HG03439 (cell line): ENCODE measurements around the gene RASGRP2.

Experiments used
- ATAC-seq: cut with Tn5 transposase; IDR thresholded peaks from one replicate; pipeline ENCODE4 v1.9.1; 2021; ENCODE audit warnings: mild to moderate bottlenecking, moderate library complexity; ENCODE audit not compliant: unreplicated experiment

RASGRP2 gene

DNA sequence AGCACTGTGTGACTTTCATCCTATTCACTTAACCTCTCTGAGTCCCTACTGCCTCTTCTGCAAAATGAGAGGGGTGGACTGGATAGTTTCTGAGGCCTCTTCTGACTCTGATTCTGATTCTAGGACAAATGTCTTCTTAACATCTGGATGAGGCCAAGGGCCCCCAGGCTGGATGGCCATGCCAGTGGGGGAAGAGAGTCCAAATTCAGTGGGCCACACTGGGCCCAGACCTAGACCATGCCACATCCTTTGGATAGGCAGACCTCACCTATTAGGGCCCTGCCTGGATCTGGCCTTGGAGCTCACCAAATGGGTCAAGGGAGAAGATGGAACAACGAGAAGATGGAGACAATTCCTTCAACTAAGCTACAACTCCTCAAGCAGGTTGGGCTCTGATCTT lies 45.5 kb downstream of the RASGRP2 start:
- ATAC-seq = no peak

DNA sequence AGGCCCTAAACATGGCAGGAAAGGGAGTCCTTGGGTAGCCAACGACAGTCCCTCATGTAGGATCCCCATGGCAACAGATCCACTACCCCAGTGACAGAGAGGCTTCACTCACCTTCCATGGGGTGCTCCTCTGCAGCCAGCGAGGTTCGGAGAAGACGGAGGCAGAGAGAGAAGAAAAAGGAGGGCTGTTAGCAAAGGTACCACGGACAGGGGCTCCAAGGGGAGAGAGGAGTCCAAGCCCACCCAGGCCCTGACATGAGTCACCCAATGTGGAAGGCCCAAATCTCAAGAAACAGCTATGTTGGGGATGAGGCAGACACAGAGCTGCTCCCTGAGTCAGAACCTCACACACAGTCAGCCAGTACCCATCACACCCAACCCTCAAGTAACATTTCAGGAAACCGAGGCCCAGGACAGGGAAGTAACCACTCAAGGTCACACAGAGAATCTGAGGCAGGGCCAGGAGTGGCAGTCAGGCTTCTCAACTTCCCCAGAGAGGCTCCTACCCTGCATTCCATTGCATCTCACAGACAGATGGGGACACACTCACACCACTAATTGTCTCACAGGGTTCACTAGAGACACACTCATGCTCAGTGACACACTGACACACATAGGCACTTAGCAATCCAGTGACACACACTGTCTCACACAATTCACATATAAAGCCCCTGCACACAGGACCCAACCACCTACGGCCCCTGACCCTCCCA lies 46.1 kb downstream of the RASGRP2 start:
- no peak for ATAC-seq

DNA sequence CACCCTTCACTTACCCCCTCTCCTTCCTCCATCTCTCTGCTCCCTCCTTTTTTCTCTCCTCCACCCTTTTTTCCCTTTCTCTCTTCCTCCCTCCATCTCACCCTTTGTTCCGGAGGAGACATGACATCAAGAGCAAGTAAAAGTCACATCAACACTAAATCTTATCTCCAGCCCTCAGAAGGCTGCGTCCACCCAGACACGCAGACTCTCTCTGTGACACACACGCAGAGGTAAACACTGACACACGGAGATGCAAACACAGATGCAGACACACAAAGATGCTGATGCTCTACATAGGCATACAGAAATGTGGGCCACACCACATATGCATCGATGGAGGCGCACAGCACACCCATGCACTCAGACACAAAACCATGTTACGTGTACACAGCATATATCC lies 47.9 kb downstream of the RASGRP2 start:
- no peak for ATAC-seq

DNA sequence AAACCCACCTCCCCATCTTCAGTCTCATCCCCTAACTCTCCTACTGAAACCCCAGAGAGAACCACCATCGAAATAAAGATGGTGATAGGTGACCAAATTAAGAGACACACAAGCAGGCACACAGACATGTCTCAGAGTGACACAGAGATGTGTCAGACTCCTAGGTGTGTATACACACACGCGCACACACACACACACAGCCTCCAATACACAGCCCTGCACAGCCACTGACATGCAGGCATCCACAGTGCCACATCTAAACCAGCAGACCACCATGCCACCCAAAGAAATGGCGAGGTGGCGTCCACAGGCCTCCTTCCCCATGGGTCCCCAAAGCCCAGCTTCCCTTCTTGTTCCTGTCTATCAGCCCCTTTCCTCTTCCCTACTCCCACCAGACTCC lies 48.4 kb downstream of the RASGRP2 start:
- ATAC-seq = no peak

DNA sequence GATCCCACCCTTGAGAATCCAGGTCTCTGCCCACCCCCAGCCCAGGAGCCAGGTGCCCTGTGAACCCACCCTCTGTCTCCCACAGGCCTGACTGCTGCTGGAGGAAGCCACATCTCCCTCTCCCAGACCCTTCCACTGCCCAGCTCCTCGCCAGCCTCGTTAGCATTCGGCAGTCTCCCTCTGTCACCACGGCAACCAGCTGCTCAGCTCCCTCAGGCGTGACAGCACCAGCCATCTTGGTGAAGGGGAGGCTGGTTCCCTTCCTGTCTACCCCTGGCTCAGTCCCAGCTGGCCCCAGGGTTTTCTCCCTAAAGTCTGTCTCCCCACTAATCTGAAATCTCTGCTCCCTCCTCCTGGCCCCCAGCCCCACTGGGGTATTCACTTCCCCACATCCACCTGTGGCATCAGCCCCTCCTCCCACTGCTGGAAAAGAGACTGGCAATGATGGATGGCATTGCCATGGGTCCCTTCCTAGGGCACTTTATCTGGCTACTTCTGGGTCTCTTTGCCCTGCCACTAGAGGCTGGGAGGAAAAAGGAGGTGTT lies 49.0 kb downstream of the RASGRP2 start:
- no peak for ATAC-seq

DNA sequence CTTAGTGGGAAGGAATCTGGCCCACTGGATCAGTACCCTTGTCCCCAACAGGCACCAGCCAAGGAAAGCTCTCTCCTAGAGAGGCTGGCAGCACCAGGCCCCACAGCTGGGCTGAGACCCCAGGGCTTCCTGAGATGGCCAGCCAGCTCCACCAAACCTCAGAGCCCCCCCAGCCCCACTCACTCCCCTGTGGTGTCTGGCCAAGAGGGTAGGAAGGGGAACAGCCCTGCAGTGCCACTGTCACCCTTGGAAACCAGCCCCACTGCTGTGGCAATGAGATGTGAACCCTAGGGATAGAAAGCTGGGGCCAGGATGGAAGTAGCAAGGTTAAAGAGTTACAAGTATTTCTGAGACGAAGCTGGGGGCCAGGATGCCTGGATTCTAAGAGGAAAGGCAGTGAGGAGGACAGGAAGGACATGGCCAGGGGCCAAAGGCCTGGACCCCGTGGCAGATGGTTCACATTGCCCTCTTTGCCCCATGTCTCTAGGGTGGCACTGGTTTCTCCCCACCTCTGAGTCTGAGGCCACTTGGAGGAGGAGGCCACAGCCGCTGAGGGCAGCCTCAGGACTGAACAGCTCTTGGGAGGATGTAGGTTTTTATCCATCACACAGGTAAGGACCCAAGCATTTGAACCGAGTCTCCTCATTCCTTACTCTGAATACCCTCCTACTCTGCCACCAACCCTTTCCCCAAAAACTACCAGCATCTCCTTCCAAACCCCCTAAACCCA lies 49.8 kb downstream of the RASGRP2 start:
- ATAC-seq = no peak

DNA sequence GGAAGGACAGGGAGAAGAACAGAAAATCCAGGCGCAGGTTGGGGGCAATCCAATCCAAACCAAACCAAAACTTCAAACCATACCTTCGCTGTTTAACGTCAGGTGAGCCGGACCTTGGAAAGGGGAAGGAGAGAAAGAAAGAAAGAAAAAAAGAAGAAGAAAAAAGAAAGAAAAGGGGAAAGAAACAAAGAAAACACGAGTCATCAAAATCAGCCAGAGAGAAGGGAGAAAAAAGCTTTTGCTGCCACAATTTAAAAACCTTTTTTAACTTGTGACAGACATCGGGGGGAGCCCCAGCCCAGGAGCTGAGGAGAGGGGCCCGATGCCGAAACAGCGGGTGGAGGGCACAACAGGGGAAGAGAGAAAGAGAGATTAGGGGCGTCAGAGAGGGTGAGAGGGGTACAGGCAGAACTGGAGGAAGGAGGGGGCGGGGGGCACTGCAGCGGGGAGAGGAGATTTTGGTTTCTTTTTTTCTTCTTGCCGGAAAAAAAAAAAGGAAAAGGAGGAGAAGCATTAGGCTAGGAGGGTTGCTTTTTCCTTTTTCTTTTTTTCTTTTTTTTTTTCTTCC lies 51.1 kb downstream of the RASGRP2 start:
- no peak for ATAC-seq

DNA sequence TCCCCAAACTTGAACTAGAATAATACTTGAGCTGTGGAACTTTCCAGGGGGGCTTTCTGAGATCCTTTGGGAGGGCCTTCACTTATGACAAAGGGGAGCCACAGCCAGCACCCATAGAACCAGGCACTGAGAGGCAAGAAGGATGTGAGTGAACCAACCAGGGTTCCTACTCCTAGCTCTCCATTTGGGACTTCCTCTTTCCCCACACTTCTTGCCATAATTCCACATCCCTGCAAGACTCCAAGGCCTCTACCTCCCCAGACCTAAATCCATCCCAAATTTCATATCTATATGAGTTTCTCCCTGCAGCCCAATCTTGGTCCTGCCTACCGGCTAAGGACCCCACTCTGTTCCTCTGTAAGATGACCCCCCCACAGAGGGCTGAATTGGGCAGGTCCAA lies 52.4 kb downstream of the RASGRP2 start:
- ATAC-seq = no peak

DNA sequence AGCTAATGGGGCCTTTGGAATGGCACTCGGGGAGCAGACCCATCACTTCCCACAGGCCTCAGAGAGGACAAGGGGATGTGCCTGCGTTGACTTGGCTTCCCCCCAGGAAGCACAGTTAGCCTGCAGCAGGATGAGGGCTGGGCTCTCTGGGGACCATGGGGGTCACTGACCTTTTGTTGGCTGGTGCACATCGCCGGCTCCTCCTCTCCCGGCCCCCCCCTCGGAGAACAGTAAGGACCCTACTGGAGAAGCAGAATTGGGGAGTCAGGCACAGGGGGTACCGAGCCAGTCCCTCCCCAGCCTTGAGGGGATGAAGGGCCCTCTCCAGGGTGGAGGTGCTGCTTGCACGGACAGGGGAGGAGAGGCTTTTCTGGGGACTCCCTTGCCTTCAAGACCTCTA lies 53.7 kb downstream of the RASGRP2 start:
- ATAC-seq = no peak

DNA sequence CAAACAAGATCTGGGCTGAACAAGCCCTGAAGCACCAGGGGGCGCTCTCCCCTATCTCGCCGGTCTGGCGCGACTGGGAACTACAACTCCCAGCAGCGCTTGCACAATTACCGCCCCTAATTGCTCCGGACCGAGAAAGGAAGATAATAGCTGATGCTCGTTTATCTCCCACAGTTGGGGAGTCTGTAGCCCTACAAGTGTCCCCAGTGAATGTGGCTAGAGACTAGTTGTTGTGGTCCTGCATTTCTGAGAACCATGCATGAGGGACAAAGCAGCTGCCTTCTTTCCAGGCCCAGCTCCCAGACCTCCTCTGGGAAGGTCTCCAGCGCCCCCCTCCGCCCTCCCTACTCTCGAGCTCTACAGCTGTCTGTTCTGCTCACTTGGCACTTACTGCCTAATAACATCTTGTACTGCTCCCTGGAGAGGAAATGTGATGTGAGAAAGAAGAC lies 55.4 kb downstream of the RASGRP2 start:
- no peak for ATAC-seq

DNA sequence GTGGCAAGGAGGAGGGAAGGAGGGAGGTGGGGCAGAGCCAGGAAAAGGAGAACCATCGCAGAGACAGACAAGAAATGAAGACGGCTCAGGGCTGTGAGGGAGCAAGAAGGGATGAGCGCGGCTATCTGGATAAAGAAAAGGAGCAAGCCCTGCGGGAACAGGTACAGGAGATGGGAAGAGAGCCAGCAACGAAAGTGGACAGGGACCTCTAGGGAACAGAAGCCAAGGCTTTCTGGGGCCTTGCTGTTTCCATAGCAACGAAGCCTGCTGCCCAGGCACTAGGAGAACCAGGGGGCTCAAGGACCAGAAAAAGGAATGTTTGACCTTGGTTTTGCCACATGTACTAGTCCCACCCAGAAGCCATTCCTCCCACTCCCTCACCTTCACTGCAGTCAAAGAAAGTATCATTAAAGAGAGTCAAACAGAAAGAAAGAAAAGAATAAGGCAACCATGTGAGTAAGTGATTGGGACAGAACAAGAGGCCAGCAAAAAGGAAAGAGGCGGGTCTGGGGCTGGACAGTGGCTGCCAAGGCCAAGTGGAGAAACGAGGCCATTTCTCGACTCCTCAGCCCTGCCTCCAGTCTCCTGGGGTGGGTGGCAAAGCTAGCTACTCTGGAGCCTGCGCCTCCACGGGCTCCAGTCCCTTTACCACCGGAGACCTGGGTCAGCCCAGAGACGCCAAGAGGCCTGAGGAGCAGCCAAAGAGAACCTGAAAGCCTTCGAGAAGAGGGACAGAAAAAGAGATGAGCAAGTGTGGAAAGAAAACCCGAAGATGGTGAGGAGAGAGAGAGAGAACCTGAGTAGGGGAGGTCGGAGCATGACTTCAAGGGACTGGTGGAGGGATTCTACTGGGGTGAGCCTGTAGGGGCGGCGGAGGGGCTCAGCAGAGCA lies 56.1 kb downstream of the RASGRP2 start:
- ATAC-seq = no peak

DNA sequence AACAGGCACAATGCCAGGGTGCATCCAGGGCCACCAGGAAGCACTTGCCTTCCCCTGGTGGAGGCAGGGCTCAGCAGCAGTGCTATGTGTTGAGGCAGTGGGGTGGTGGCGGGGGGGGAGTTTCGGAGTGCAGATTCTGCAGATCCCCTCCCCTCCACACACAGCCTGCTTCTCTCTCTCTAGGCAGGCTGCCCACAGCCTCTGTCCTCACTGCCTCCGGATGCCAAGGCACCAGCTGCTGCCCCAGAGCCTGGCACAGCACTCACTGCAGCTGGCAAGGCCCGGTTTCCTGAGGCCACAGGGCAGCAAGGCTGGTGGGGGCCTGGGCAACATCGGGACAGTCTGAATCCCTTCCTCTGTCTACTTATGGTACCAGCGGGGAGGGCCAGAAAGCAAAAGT lies 56.7 kb downstream of the RASGRP2 start:
- ATAC-seq = no peak

DNA sequence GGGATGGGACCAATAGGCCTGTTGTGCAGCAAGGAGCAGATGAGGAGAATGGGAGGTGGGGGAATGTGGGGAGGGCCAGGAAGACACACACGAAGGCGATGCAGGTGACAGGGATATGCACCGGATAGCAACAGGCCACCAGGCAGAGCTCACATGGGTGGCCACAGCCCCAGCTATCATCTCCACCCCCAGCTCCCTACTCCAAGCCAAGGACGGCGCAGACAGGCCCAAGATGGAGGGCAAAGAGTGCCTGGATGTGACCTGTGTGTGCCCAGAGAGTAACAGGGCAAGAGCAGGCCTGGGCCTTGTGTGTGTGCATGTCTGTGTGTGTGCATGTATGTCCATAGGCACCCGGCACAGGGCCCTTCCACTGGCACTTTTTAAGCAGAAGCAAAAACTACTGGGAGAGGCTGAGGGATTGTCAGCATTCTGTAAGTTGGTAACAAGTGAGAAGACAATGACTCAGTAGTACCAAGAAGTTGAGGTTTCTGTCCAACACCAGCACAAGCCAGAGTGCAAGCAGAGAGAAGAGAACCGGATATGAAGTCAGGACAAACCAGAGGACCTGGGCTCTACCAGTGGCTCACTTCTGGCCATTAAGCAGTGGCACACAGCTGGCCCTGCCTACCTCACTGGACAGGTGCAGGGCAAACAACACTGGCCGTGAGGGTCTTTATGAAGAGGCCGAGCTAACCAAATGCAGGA lies 57.3 kb downstream of the RASGRP2 start:
- no peak for ATAC-seq

DNA sequence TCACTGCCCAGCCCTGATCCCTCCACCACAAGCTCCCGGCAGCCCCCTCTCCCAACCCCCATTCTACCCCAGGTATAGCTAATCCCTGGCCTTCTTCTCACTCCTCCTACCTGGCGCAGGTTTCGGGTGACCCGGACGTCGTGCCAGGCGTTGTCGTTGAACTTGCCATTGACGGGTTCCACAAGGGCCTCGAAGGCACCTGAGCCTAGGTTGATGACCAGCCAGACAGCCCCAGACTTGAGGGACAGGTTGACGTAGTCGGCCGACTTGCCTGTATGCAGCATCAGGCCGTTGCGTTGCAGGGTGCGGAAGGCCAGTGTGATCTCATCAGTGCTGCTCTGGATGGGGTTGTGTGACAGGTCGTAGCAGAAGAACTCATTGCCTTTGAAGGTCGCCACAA lies 58.4 kb downstream of the RASGRP2 start:
- no peak for ATAC-seq

DNA sequence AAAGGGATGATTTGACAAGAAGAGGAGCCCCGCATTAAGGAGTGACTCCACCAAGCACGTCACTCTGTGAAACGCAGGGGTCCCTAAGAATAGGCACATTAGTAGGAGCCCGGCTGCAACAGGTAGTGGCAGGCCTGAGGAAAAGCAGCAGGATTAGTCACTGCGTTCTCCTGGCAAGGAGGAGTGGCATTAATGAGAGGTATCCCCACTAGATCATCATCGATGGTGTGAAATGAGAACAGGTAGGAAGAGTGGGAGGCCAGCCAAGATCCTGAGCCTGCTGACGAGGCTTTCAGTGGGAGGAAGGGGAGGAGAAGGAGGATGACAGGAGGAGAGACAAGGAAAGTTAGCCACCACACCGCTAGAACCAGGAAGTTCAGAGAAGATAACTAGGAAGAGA lies 59.6 kb downstream of the RASGRP2 start:
- ATAC-seq = no peak

DNA sequence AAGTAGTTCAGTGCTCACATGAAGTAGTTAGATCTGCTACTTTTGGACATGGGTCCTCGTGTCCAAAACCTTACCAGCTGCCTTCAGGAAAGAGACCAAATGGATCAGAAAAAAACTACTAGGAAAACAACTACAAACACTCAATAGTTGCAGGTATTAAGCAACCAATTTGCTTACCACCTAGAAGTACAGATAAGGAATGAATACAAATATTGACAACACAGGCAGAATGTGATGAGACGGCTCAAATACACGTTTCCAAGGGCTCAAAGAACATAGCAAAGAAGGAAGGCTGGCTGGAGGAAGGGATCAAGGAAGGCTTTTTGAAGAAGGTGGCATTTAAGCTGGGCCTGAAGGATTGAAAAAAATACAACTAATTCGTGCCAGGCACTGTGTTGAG lies 62.8 kb downstream of the RASGRP2 start:
- no peak for ATAC-seq

DNA sequence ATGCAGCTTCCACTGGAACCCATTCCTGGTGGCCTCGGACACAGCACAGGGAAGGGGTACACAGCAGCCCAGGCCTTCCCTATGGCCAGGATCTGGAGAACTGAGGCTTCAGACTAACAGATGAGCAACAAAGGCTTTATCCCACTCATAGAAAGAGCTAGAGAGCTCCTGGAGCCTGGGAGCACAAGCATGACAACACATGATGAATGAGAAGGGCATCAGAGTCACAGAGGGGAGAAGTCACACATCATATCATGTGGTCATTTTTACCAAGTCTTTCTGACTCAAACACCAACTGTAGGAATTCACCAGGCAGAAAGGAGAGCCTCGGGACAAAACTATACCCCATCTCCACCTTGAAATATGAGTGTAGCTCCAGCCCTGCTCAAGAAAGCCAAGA lies 64.1 kb downstream of the RASGRP2 start:
- no peak for ATAC-seq

DNA sequence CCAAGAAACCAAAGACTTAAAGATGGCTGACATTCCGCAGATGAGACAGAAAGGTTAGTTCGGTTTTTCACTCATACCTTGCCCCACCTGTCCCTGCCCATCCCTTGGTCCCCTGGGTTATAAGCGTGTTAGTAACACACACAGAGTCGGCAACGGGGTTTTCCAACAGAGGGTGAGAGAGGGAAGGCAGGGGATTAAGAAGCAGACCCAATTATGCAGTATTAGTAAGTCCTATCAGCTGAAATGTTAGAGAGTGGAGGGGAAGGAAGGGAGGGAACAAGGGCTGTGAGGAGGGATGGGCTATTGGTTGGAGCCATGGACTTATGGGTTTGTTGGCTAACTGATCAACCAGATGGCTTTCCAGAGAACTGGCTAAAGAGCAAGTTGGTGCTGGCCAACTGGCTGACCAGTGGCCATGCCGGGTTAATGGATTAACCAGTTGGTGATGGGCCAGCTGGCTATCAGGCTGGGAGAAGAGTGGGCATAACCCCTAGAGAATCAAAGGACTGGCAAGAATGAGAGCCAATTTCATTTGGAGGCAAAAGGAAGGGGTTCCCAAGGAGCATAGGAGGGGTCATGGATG lies 66.4 kb downstream of the RASGRP2 start:
- no peak for ATAC-seq
